ENCODE results near the gene RET. TPM values are rescaled to one million over a fixed set of nuclear protein-coding genes. Genes with fewer than 3 reads are reported as not detected.
A peak's percentile ranks its signal among the peaks of the same experiment; 100 is the strongest.

Gene RET
- total and polyA plus RNA-seq, 2 donors from 2014 or later, result 1.1 to 3.1 TPM

DNA sequence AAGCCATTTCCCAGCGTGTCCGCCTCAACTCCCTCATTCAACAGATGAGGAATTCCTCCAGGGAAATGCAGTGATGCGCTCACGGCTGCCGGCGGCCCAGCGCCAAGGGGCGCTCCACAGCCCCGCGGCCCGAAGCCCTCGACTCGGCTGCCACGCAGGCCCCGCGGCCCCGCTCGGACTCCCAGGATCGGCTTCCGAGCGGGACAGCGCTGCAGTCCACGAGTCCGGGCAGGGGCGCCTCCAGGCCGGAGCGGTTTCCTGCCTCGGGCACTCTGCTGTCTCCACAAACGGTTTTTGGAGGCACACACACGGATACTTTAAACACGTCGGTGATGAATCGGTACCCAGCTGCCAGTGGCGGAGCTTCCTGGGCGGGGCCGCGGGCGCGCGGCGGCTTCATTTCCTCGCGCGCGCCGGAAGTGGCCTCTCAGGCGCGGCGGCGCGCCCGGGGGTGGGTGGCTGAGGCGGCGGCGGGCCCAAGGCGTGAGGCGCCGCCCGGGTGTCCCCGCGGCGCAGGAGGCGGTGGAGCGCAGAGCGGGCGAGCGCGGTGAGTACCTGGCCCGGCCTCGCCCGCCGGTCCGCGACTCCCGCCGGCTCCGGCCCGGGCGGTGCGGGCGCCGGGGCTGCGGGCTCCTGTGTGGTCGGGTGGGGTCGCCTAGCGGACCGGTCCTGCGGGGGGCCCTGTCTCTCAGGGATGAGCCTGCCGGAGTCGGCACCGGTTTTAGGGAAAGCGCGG lies 61.3 kb downstream of the RET start, which contains the start of gene CSGALNACT2:
Gene CSGALNACT2 (plus strand): TSS at position 425 of the 736 bp plus-strand sequence. CDS start 16,705 bp downstream, outside the sequence.
- peak; percentile 85 to 96 (median 93) for DNase-seq
- peaks cover 0 to 8% (median 0%) of the 10 kb centered on the region in 3 donors for H3K4me1 ChIP-seq (ENCODE audit: control insufficient read depth in 2 of 3, insufficient read depth in 2 of 3, low read depth in 1 of 3, low read length in 3 of 3)
- no peaks in the 10 kb centered on the region for H3K9me3 ChIP-seq (ENCODE audit: control insufficient read depth in 2 of 3, insufficient read depth in 1 of 3, low read length in 3 of 3)
- TF ChIP-seq, protein P1, sequence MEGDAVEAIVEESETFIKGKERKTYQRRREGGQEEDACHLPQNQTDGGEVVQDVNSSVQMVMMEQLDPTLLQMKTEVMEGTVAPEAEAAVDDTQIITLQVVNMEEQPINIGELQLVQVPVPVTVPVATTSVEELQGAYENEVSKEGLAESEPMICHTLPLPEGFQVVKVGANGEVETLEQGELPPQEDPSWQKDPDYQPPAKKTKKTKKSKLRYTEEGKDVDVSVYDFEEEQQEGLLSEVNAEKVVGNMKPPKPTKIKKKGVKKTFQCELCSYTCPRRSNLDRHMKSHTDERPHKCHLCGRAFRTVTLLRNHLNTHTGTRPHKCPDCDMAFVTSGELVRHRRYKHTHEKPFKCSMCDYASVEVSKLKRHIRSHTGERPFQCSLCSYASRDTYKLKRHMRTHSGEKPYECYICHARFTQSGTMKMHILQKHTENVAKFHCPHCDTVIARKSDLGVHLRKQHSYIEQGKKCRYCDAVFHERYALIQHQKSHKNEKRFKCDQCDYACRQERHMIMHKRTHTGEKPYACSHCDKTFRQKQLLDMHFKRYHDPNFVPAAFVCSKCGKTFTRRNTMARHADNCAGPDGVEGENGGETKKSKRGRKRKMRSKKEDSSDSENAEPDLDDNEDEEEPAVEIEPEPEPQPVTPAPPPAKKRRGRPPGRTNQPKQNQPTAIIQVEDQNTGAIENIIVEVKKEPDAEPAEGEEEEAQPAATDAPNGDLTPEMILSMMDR (IDR thresholded peaks at IDR 0.05; ENCODE audit: borderline replicate concordance, extremely low read depth, insufficient read depth), result no peak
- no peak for FAIRE-seq
- H3K27ac ChIP-seq (ENCODE audit: low read depth in 2 of 2, low read length in 2 of 2), result peak within 1 kb of the TSS; percentile 92
- peak within 1 kb of the TSS; percentile 88 to 92 (median 91) for H3K4me3 ChIP-seq (ENCODE audit: low read length in 3 of 3)
- H3K36me3 ChIP-seq (ENCODE audit: control insufficient read depth in 2 of 3, insufficient read depth in 3 of 3, low read length in 3 of 3), result no peaks in the 10 kb centered on the region
- no peaks in the 10 kb centered on the region for H3K27me3 ChIP-seq (ENCODE audit: control insufficient read depth, insufficient read depth, low read length)
- peak within 1 kb of the TSS; percentile 85 to 88 (median 86) for H3K9ac ChIP-seq (ENCODE audit: low read length in 3 of 3)
- intact Hi-C loops (cut with DNase I), result no loop called here

DNA sequence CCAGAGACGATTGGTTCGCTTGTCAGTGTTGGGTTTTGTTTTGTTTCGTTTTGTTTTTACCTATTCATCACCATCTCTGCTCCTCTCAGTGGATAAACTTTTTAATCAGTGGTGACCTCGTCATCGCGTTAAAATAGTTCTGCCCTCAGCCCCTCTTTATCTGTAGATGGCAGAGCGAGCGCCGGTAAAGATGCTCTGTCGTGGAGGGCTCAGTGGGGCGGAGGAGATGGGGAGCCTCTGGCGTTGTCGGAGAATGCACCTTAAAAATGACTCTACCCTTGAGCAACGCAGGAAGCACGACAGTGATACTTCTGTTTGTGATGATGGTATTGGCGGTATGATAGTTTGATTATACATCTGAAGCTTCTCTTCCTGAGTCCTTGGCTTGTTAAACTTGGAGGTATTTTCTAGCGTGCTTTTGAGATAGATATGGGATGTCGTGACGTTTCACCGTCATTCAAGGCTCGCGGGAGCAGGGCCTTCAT lies 61.9 kb downstream of the RET start:
- Histone ChIP-seq H3K9ac (ENCODE audit: low read length in 3 of 3) (peak overlapping the region; percentile 85 to 86 (median 86)), H3K4me1 (ENCODE audit: control insufficient read depth in 2 of 3, insufficient read depth in 2 of 3, low read depth in 1 of 3, low read length in 3 of 3) (peaks cover 0 to 8% (median 0%) of the 10 kb centered on the region in 3 donors), H3K27ac (ENCODE audit: low read depth in 2 of 2, low read length in 2 of 2) (peak overlapping the region; percentile 71 to 72), H3K27me3 (ENCODE audit: control insufficient read depth, insufficient read depth, low read length) (no peaks in the 10 kb centered on the region), H3K36me3 (ENCODE audit: control insufficient read depth in 2 of 3, insufficient read depth in 3 of 3, low read length in 3 of 3) (no peaks in the 10 kb centered on the region), H3K9me3 (ENCODE audit: control insufficient read depth in 2 of 3, insufficient read depth in 1 of 3, low read length in 3 of 3) (no peaks in the 10 kb centered on the region), H3K4me3 (ENCODE audit: low read length in 3 of 3) (peak overlapping the region; percentile 84 to 92 (median 88))
- TF ChIP-seq, protein P1 (IDR thresholded peaks at IDR 0.05; ENCODE audit: borderline replicate concordance, extremely low read depth, insufficient read depth), result no peak
- DNase-seq, result peak in 4 of 5 donors; percentile 31 to 62 (median 55)
- no peak for FAIRE-seq
- intact Hi-C loops (cut with DNase I), result no loop called here

DNA sequence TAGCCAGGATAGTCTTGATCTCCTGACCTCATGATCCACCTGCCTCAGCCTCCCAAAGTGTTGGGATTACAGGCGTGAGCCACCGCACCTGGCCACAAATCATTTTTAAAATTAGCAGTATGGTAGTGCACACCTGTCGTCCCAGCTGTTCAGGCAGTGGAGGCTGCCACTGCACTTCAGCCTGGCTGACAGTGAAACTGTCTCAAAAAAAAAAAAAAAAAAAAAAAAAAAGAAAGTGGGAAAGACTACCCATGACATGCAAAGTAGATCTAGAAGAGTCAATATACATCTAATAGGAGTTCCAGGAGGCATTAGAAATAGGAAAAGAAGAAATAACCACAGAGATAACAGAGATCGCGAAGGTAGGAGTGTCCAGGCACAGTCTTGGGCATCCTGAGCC lies 64.6 kb downstream of the RET start:
- H3K36me3 ChIP-seq (ENCODE audit: control insufficient read depth in 2 of 3, insufficient read depth in 3 of 3, low read length in 3 of 3), result no peaks in the 10 kb centered on the region
- H3K9ac ChIP-seq (ENCODE audit: low read length in 3 of 3), result no peak overlapping the region
- FAIRE-seq (no peak), DNase-seq (no peak)
- H3K27me3 ChIP-seq (ENCODE audit: control insufficient read depth, insufficient read depth, low read length), result no peaks in the 10 kb centered on the region
- no peak overlapping the region for H3K4me3 ChIP-seq (ENCODE audit: low read length in 3 of 3)
- no peak overlapping the region for H3K27ac ChIP-seq (ENCODE audit: low read depth in 2 of 2, low read length in 2 of 2)
- TF ChIP-seq, protein P1 (IDR thresholded peaks at IDR 0.05; ENCODE audit: borderline replicate concordance, extremely low read depth, insufficient read depth), result no peak
- intact Hi-C loops (cut with DNase I), result no loop called here
- H3K4me1 ChIP-seq (ENCODE audit: control insufficient read depth in 2 of 3, insufficient read depth in 2 of 3, low read depth in 1 of 3, low read length in 3 of 3), result peaks cover 0 to 8% (median 0%) of the 10 kb centered on the region in 3 donors
- no peaks in the 10 kb centered on the region for H3K9me3 ChIP-seq (ENCODE audit: control insufficient read depth in 2 of 3, insufficient read depth in 1 of 3, low read length in 3 of 3)
